Ishikawa (cell line): ENCODE measurements around the gene MOGAT2.

ENCODE experiments used
- CEBPB ChIP-seq: IDR thresholded peaks from 2 replicates; pipeline ENCODE4 v1.6.1; 2012
- CREB1 ChIP-seq: IDR thresholded peaks from 2 replicates; pipeline ENCODE4 v1.6.1; 2012; ENCODE audit warnings: low read depth
- EGR1 ChIP-seq: IDR thresholded peaks from 2 replicates; pipeline ENCODE4 v1.6.1; 2012
- EP300 ChIP-seq: IDR thresholded peaks from 2 replicates; pipeline ENCODE4 v1.6.1; 2012; ENCODE audit warnings: borderline replicate concordance
- FOXM1 ChIP-seq: IDR thresholded peaks from 2 replicates; pipeline ENCODE4 v1.6.1; 2012; ENCODE audit warnings: low read depth, borderline replicate concordance
- NFIC ChIP-seq: IDR thresholded peaks from 2 replicates; pipeline ENCODE4 v1.6.1; 2012
- RAD21 ChIP-seq: IDR thresholded peaks from 2 replicates; pipeline ENCODE4 v1.6.1; 2012; ENCODE audit warnings: low read depth
- REST ChIP-seq: IDR thresholded peaks from 2 replicates; pipeline ENCODE4 v1.6.1; 2012; ENCODE audit warnings: low read depth, mild to moderate bottlenecking
- TAF1 ChIP-seq: IDR thresholded peaks from 2 replicates; pipeline ENCODE4 v1.6.1; 2012; ENCODE audit warnings: low read depth, mild to moderate bottlenecking
- TCF12 ChIP-seq: IDR thresholded peaks from 2 replicates; pipeline ENCODE4 v1.6.1; 2012; ENCODE audit warnings: low read depth
- TEAD4 ChIP-seq: IDR thresholded peaks from 2 replicates; pipeline ENCODE4 v1.6.1; 2012
- USF1 ChIP-seq: IDR thresholded peaks from 2 replicates; pipeline ENCODE4 v1.6.1; 2012
- YY1 ChIP-seq: IDR thresholded peaks from 2 replicates; pipeline ENCODE4 v1.6.1; 2012; ENCODE audit warnings: low read depth
- ZBTB7A ChIP-seq: IDR thresholded peaks from 2 replicates; pipeline ENCODE4 v1.6.1; 2012; ENCODE audit warnings: low read depth
- TF ChIP-seq, protein P1 (sequence below): IDR thresholded peaks from 2 replicates; pipeline ENCODE4 v1.6.1; 2012

The MOGAT2 gene

DNA sequence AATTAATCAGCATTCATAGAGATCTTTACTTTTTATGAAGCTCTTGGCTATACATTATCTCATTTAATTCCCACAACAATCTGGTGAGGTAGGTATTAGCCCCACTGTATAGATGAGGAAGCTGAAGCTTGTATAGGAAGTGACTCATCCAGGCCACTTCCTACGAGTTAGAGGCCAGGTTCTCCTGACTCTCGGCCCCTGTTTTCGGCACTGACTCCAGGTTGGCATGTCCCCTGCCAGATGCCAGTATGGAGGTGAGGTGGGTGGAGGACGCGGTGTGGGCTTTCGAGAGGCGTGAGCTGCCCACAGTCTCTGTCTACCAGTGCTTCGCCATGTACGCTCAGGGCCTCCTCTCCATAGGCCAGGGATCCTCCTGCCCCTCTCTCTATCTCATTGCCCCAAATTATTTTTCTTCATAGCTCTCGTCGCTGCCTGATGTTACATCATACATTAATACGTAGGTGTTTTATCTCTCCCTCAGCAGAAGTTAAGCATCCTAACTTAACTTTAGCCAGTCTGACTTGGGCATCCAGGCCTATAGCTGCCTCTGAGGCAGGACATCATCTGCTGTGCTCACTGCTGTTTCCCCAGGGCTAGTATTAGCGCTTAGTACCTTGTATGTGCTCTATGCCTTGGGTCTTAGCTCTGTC, 59.9 kb downstream of the MOGAT2 start:
- TF ChIP-seq, protein P1, sequence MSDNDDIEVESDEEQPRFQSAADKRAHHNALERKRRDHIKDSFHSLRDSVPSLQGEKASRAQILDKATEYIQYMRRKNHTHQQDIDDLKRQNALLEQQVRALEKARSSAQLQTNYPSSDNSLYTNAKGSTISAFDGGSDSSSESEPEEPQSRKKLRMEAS = no peak
- no peak for TF ChIP-seq NFIC
- TF ChIP-seq CEBPB = no peak
- no peak for TF ChIP-seq YY1
- no peak for TF ChIP-seq EGR1
- TF ChIP-seq ZBTB7A = no peak
- no peak for TF ChIP-seq TEAD4
- TF ChIP-seq TAF1 = no peak
- no peak for TF ChIP-seq EP300
- TF ChIP-seq TCF12 = no peak

DNA sequence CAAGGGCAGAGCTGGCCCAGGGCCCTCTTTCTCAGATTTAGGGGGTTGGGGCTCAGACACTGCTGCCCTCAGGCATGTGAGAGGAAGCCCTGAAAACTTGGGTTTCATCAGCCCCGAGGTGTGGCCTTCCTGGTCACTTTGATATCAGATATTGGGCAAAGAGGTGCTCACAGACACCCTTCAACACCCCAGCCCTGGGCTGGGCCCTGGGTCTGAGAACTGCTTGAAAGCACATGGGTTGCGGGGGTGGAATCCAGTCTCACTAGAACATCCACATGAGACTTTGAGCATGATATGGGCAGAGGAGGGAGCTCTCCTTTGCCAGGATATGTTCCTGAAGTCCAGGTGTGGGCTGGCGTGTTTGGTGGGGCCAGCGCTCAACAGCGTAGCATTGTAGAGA, 61.3 kb downstream of the MOGAT2 start:
- TF ChIP-seq EGR1 (no peak), RAD21 (no peak), CREB1 (no peak)

DNA sequence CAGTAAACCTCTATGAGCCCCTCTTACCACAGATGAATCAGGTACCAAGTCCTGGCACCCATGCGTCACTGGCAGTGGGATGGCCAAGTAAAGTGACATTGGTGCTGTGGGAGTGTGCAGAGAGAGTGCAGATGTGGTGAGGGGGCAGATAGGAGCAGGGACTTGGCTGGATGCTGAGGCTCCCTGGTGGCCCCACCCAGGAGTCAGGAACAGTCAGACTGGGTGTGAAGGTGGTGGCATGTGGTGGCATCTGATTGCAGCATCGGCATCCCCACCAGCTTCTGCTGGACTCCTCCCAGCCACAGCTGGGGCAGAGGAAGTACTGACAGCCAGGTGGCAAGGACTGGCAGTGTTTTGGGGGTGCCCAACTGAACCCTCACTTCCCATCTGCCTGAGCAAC, 62.3 kb downstream of the MOGAT2 start:
- no peak for TF ChIP-seq USF1
- TF ChIP-seq CREB1 = no peak
- no peak for TF ChIP-seq FOXM1

DNA sequence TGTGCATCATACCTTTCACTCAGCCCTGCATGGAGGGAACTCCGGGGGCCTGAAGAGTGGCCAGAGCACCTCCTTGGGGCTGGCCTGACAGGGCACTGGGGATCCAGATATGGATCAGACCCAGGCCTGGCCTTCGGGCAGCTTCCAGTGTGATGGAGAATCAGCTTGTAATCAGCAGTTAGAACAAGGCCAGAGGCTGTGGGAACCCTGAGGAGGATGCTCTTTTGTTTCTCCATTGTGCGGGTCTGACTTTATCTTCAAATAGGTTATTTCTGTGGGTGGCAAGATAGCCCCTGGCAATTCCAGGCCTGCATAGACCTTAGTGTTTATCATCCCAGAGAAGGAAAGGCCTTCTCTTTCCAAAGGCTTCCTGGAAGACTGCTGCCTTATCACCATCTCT, 63.2 kb downstream of the MOGAT2 start:
- TF ChIP-seq TCF12 = no peak
- no peak for TF ChIP-seq FOXM1
- TF ChIP-seq TEAD4 = no peak
- TF ChIP-seq TAF1 = no peak
- TF ChIP-seq REST = no peak
- no peak for TF ChIP-seq CREB1
- TF ChIP-seq ZBTB7A = no peak
- no peak for TF ChIP-seq RAD21
- TF ChIP-seq EP300 = no peak
- TF ChIP-seq, protein P1 = no peak
- TF ChIP-seq EGR1 = no peak
- no peak for TF ChIP-seq CEBPB
- TF ChIP-seq USF1 = no peak
- no peak for TF ChIP-seq NFIC
- no peak for TF ChIP-seq YY1

GRCh38 chr11:75781296-75781695, 63.7 kb downstream of the MOGAT2 start:
- TF ChIP-seq EP300 (no peak), CREB1 (no peak), REST (no peak), TEAD4 (no peak), RAD21 (no peak), CEBPB (no peak), ZBTB7A (no peak), YY1 (no peak), NFIC (no peak)

DNA sequence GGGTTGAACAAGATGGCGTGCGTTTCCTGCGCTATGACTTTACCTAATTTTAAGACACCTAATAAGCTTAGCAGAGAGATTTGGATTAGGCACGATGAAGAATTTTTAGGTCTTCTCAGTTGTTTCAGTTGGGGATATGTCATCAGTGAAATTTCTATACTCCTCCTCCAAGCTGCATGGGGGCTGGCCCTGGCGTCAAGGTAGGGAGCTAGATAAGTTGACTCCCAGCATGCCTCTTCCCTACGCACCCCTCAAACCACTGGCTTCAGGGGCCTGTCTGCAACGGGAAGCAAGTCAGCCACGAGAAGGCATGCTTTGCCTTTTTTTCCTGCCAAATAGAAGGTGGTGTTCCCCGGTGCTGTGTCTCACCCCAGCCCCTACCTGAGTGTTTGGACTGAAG, 64.2 kb downstream of the MOGAT2 start:
- TF ChIP-seq USF1 (no peak), TAF1 (no peak)
